ENCODE measurements around the gene SPAG17.

GRCh38 chr1:118099686-118100085, 85.3 kb downstream of the SPAG17 start:
- TF ChIP-seq RARB (CRISPR knock-in tag; IDR thresholded peaks at IDR 0.05) (no peak), ZNF70 (CRISPR knock-in tag; IDR thresholded peaks at IDR 0.05) (no peak), POU6F1 (CRISPR knock-in tag; IDR thresholded peaks at IDR 0.05; ENCODE audit: borderline replicate concordance, low read depth) (no peak), ARNTL (CRISPR knock-in tag; IDR thresholded peaks at IDR 0.05; ENCODE audit: borderline replicate concordance, low read depth) (no peak)

Measured in SK-N-SH treated with all-trans-retinoic acid at 6 μM for 48 hours (cell line).